ENCODE results near the gene SRRD.

- no peak for TF ChIP-seq CTCF (IDR thresholded peaks at IDR 0.05)
- TF ChIP-seq POLR2A (IDR thresholded peaks at IDR 0.05), result no peak
These were observed 10.8 kb downstream of the SRRD start for GRCh38 chr22:26494506-26494905.

All from stomach (tissue), 4 donors.